HL-60/S4 (cell line): Measurements from ENCODE around the gene DAGLA.

Experiments
- in situ Hi-C: fragments of 300-500 bp; cut with MboI; formaldehyde crosslinking; loops from 2 replicates; pipeline ENCODE4 v1.14.3; 2022; ENCODE audit warnings: low sequenced_read_pairs

DAGLA gene

DNA sequence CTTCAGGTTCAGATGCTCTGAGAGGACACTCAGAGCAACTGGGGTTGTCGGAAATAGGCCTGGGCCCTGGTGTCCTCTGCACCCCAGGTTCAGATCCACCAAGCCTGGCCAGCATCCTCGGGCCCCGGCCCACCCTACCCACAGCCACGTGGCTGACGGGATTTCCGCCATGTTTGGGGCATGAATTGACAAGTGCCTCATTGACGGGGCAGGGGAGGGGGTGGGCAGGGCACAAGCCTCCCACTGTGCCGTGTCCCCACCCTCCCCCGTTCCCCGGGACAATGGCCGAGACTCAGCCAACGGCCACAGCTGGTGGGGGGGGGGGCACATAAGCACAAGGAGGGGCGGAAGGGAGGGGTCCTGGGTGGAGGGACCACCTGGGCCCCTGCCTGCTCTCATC lies 80.8 kb downstream of the DAGLA start:
- in situ Hi-C loops, result no loop called here

GRCh38 chr11:61761440-61762222 lies 81.4 kb downstream of the DAGLA start:
- in situ Hi-C loops, result no loop called here

DNA sequence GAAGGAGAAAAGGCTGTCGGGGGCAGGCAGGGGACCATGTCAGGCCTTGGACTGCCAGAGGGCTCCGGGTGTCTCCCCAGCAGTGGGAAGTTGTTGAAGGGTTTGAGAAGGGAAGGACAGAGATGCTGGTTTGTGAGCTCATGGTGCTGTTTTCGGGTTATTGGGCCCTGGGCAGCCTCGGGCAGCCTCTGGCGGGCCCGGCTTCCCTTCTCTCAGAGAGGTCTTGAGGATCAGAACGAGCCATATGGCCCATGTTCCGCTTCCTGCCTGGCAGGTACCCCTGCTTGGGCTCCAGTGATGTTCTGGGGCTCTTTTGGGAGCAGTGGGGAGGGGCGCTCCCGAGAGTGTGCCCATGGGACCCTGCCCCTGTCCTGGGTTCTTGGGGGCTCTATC lies 82.0 kb downstream of the DAGLA start:
- in situ Hi-C loops, result no loop called here

GRCh38 chr11:61762798-61763197 lies 82.6 kb downstream of the DAGLA start:
- in situ Hi-C loops, result no loop called here

GRCh38 chr11:61763930-61764605 lies 83.9 kb downstream of the DAGLA start:
- in situ Hi-C loops, result no loop called here

- in situ Hi-C loops, result no loop called here
Measured at GRCh38 chr11:61764606-61765260, 84.5 kb downstream of the DAGLA start.

- in situ Hi-C loops, result no loop called here
Measured at GRCh38 chr11:61765550-61766253, 85.5 kb downstream of the DAGLA start.

DNA sequence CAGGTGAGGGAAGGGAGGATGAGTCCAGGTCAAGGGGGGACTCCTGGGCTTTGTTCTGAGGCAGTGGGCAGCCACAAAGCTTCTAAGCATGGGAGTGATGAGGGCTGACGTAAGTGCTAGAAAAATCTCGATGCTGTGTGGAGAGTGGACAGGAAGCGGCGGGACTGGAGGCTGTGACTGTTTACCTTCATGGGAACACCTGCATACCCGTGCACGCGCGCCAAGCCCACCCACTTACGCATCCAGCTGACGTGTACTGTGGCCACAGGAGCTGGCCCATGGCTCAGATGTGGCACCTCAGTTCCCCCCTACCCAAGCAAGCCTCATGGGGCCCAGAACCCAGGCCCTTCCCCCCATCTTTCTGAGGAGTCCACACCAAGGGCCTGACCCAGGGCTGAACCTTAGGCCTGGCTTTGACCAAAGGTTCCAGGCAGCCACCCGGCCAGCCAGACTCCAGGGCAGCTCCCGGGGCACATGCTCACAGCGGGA lies 86.2 kb downstream of the DAGLA start:
- in situ Hi-C loops, result no loop called here

- in situ Hi-C loops, result no loop called here
Measured at GRCh38 chr11:61768376-61769076, 88.3 kb downstream of the DAGLA start.

- in situ Hi-C loops, result no loop called here
Measured at GRCh38 chr11:61769169-61769920, 89.2 kb downstream of the DAGLA start.

DNA sequence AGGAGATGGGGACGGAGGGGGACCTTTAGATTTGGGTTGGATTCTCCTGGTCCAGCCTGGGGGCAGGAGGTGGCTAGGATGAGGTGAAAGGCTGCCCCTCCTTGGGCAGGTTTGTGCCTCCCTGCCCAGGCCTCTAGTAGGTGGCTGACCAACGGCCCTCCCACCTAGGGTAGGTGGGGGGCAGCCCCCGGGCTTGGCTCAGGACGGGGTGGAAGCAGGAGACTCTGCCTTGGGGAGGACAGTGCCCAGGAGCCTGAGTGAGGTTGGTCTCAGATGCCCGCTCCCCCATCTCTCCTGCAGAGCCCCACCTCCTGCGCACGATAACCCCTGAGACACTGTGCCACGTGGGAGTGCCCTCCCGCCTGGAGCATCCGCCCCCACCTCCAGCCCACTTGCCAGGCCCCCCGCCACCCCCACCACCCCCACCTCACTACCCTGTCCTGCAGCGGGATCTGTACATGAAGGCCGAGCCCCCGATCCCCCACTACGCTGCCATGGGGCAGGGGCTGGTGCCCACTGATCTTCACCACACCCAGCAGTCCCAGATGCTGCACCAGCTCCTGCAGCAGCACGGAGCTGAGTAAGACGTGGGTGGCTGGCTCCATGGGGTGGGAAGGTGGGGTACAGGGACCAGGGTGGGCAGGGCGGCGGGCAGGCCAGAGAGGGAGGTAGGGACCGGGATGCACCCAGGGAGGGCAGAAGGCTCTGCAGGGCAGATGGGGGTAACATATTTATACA lies 89.9 kb downstream of the DAGLA start:
- in situ Hi-C loops, result no loop called here

DNA sequence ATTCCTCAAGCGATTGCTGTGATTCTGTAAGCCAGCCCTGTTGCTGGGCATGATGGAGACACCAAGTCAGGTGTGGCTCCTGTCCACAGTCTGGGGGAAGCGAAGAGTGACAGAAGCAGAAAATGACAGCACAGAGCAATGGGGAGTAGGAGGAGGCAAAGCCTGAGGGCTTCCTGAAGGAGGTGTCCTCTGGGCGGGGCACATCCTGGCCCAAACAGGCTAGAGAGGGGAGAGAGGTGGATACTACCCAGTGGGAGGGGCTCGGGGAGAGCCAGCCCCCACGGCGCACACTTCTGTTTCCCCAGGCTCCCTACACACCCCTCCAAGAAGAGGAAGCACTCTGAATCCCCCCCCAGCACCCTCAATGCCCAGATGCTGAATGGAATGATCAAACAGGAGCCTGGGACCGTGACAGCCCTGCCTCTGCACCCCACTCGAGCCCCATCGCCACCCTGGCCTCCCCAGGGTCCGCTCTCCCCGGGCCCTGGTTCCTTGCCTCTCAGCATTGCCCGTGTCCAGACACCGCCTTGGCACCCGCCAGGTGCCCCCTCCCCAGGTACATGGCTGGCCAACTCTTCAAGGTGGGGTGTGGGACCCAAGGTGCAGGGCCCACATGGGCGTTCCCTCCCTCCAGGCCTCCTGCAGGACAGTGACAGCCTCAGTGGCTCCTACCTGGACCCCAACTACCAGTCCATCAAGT lies 91.2 kb downstream of the DAGLA start:
- in situ Hi-C loops, result no loop called here

DNA sequence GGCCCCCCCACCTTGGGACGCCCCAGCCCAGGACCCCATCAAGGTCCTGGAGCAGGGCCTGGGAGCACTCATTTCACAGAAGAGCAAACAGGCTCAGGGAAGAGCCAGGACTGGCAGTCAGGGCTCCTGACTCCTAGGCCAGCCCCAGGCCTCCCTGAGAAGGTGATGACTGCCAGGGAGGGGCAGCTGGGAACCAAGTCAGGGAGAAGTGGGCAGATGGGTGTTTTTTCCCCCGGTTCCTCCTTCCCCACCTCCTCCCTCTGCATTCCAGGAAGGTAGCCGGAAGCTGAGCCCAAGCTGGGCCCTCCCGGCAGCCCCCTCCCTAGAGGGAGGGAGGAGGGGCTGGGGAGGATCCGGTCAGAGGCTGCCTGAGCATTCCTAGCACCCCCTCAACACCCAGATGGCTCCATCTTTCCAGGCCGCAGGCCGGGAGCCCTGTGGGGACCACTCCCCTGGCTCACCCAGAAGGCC lies 91.8 kb downstream of the DAGLA start:
- in situ Hi-C loops, result no loop called here

- in situ Hi-C loops, result no loop called here
Measured at GRCh38 chr11:61773356-61773755, 93.2 kb downstream of the DAGLA start.

DNA sequence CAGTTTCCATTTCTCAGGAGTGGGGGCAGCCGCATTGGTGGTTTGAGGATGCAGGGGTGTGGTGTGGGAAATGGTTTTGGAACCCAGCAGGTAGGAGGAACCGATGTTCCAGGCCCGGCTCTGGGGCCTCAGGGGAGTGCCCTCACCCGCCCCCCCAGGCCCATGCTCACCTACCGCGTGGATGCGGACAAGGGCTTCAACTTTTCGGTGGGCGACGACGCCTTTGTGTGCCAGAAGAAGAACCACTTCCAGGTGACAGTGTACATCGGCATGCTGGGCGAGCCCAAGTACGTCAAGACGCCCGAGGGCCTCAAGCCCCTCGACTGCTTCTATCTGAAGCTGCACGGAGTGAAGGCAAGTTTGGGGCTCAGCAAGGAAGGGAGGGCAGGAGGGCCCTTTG lies 93.6 kb downstream of the DAGLA start:
- in situ Hi-C loops, result no loop called here

DNA sequence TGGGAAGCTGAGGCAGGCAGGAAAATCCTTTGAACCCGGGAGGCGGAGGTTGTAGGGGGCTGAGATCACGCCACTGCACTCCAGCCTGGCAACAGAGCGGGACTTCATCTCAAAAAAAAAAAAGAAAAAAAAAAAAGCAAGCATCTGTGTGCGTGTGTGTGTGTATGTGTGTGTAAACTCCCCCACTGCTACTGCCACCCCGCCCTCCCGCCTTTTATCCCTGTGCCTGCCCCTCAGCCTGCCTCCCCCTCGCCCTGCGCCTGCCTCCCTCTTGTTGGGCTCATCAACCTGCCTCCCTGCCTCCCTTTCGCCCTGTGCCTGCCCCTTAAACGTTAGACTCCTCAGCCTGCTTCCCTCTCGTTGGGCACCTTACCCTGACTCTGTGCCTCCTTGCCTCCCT lies 94.2 kb downstream of the DAGLA start:
- in situ Hi-C loops, result no loop called here

DNA sequence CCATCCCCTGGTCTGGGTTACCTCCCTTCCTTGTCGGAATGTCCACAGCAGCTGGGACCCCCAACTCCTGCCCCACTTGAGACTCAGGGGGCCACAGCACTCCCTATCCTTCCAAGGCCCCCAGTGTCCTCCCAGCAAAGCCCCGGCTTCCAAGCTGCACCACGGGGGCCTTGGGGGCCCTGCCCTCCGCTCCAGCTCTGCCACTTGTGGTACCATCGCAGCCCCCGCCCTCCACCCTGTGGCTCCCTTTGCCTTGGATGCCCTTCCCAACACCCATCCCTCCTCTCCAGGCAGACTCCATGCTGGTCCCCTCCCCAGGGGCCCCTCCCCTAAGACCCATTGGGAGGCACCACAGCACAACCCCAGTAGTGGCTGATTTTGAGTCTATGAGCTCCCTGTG lies 94.9 kb downstream of the DAGLA start:
- in situ Hi-C loops, result no loop called here
